Fibroblast of lung (primary cell): ENCODE results near the gene IER5L. TPM values are rescaled to one million over a fixed set of nuclear protein-coding genes. Genes with fewer than 3 reads are reported as not detected.
A peak's percentile ranks its signal among the peaks of the same experiment; 100 is the strongest.

Experiments
- DNase-seq, 2 donors: peaks; one replicate each; pipeline versions ENCODE4 v3.0.0 to v3.0.0-alpha.2; 2010; ENCODE audit warnings: low read depth in 2 of 2
- H2AFZ ChIP-seq: 2 replicates; pipeline ENCODE4 v1.5.1; 2012; ENCODE audit warnings: low read length, control low read depth, inconsistent platforms
- H3K27ac ChIP-seq: 2 replicates; pipeline ENCODE4 v1.5.1; 2011; ENCODE audit warnings: low read length, control low read depth; ENCODE audit not compliant: insufficient read depth
- H3K27me3 ChIP-seq: 2 replicates; pipeline ENCODE4 v1.5.1; 2011; ENCODE audit warnings: mild to moderate bottlenecking, low read length; ENCODE audit not compliant: control insufficient read depth, insufficient read depth
- H3K36me3 ChIP-seq: 2 replicates; pipeline ENCODE4 v1.5.1; 2011; ENCODE audit warnings: low read length; ENCODE audit not compliant: control insufficient read depth, insufficient read depth
- H3K4me1 ChIP-seq: 2 replicates; pipeline ENCODE4 v1.5.1; 2011; ENCODE audit warnings: low read length; ENCODE audit not compliant: control insufficient read depth, insufficient read depth; ENCODE audit errors: extremely low read depth
- H3K4me2 ChIP-seq: 2 replicates; pipeline ENCODE4 v1.5.1; 2011; ENCODE audit warnings: low read length, control low read depth; ENCODE audit not compliant: insufficient read depth; ENCODE audit errors: extremely low read depth
- H3K4me3 ChIP-seq, 4 experiments: fragments of 200-600 bp in 1 of 4; sonication (generic) in 1 of 4; replicated peaks in 1 of 4; 2 replicates each; pipeline ENCODE4 v1.5.1; 2011 to 2016; ENCODE audit warnings: low read length in 4 of 4, low read depth in 3 of 4, mild to moderate bottlenecking in 3 of 4, control low read depth in 2 of 4, inconsistent platforms in 1 of 4, mixed read lengths in 1 of 4; ENCODE audit not compliant: insufficient read depth in 1 of 4; ENCODE audit errors: control extremely low read depth in 1 of 4
- H3K79me2 ChIP-seq: 2 replicates; pipeline ENCODE4 v1.5.1; 2012; ENCODE audit warnings: mild to moderate bottlenecking, low read length, inconsistent platforms; ENCODE audit not compliant: control insufficient read depth, insufficient read depth
- H3K9ac ChIP-seq: 2 replicates; pipeline ENCODE4 v1.5.1; 2011; ENCODE audit warnings: mild to moderate bottlenecking, low read length, control low read depth; ENCODE audit not compliant: insufficient read depth
- H3K9me3 ChIP-seq: 2 replicates; pipeline ENCODE4 v1.5.1; 2012; ENCODE audit warnings: low read depth, low read length; ENCODE audit not compliant: control insufficient read depth, insufficient read depth
- H4K20me1 ChIP-seq: 2 replicates; pipeline ENCODE4 v1.5.1; 2011; ENCODE audit warnings: low read length; ENCODE audit not compliant: control insufficient read depth, insufficient read depth; ENCODE audit errors: extremely low read depth
- EZH2 ChIP-seq: IDR thresholded peaks from 2 replicates; pipeline ENCODE4 v1.5.1; 2012; ENCODE audit warnings: low read length, control low read depth, mild to moderate bottlenecking; ENCODE audit errors: missing control alignments
- polyA plus RNA-seq, 2 donors: library from polyadenylated mRNA; depleted of rRNA in 1 of 2; stranded (reverse) in 1 of 2; unstranded in 1 of 2; fragments of >200 nt; gene quantifications; 2 replicates each; pipeline ENCODE4 v1.2.1, GENCODE V29; 2011 to 2012; ENCODE audit warnings: missing spikeins in 1 of 2
- total RNA-seq: library from RNA; depleted of rRNA; stranded (reverse); fragments of >200 nt; gene quantifications from 2 replicates; pipeline ENCODE4 v1.2.1, GENCODE V29; 2014
- TF ChIP-seq, protein P1 (sequence below), 2 donors: IDR thresholded peaks in 1 of 2; conservative IDR thresholded peaks in 1 of 2; 1 replicate in 1 of 2; 2 replicates in 1 of 2; pipeline ENCODE4 v1.5.1; 2011 to 2012; ENCODE audit warnings: low read length in 2 of 2, control low read depth in 1 of 2, inconsistent platforms in 1 of 2, low read depth in 1 of 2, mild to moderate bottlenecking in 1 of 2

The IER5L gene
- total and polyA plus RNA-seq, 2 donors (not counting 1 experiment from before 2014, with no cell fraction given), result 9.2 to 71.5 TPM

GRCh38 chr9:129162497-129163197, 15.4 kb downstream of the IER5L start:
- Histone ChIP-seq H2AFZ (no peak overlapping the region), H3K9ac (no peak overlapping the region), H3K36me3 (no peaks in the 10 kb centered on the region), H3K79me2 (no peaks in the 10 kb centered on the region), H3K4me1 (peaks cover 20% of the 10 kb centered on the region), H3K9me3 (no peaks in the 10 kb centered on the region), H3K27ac (no peak overlapping the region), H3K4me3 (no peak overlapping the region), H3K4me2 (no peak overlapping the region), H3K27me3 (no peaks in the 10 kb centered on the region), H4K20me1 (no peaks in the 10 kb centered on the region)
- no peak for DNase-seq
- TF ChIP-seq EZH2, result no peak
- TF ChIP-seq, protein P1, sequence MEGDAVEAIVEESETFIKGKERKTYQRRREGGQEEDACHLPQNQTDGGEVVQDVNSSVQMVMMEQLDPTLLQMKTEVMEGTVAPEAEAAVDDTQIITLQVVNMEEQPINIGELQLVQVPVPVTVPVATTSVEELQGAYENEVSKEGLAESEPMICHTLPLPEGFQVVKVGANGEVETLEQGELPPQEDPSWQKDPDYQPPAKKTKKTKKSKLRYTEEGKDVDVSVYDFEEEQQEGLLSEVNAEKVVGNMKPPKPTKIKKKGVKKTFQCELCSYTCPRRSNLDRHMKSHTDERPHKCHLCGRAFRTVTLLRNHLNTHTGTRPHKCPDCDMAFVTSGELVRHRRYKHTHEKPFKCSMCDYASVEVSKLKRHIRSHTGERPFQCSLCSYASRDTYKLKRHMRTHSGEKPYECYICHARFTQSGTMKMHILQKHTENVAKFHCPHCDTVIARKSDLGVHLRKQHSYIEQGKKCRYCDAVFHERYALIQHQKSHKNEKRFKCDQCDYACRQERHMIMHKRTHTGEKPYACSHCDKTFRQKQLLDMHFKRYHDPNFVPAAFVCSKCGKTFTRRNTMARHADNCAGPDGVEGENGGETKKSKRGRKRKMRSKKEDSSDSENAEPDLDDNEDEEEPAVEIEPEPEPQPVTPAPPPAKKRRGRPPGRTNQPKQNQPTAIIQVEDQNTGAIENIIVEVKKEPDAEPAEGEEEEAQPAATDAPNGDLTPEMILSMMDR (conservative IDR thresholded peaks at IDR 0.05 in 1 of 2, IDR thresholded peaks at IDR 0.05 in 1 of 2; ENCODE audit: low read depth in 1 of 2, low read length in 2 of 2), result no peak

GRCh38 chr9:129161534-129161837, 16.6 kb downstream of the IER5L start:
- Histone ChIP-seq H3K36me3 (no peaks in the 10 kb centered on the region), H3K27ac (no peak overlapping the region), H3K9me3 (no peaks in the 10 kb centered on the region), H3K4me2 (no peak overlapping the region), H4K20me1 (no peaks in the 10 kb centered on the region), H3K27me3 (no peaks in the 10 kb centered on the region), H3K4me1 (peaks cover 10% of the 10 kb centered on the region), H2AFZ (no peak overlapping the region), H3K9ac (no peak overlapping the region), H3K4me3 (no peak overlapping the region), H3K79me2 (no peaks in the 10 kb centered on the region)
- DNase-seq, result no peak
- no peak for TF ChIP-seq EZH2
- TF ChIP-seq, protein P1 (conservative IDR thresholded peaks at IDR 0.05 in 1 of 2, IDR thresholded peaks at IDR 0.05 in 1 of 2; ENCODE audit: low read depth in 1 of 2, low read length in 2 of 2), result no peak

- Histone ChIP-seq H2AFZ (no peak overlapping the region), H3K9me3 (no peaks in the 10 kb centered on the region)
Measured at GRCh38 chr9:129160712-129161533, 17.1 kb downstream of the IER5L start.

More at GRCh38 chr9:129160712-129161533, 17.1 kb downstream of the IER5L start:
- H3K27me3 ChIP-seq, result no peaks in the 10 kb centered on the region
- H3K36me3 ChIP-seq, result no peaks in the 10 kb centered on the region
- no peak overlapping the region for H3K4me3 ChIP-seq
- H3K79me2 ChIP-seq, result no peaks in the 10 kb centered on the region
- H4K20me1 ChIP-seq, result no peaks in the 10 kb centered on the region
- TF ChIP-seq, protein P1 (conservative IDR thresholded peaks at IDR 0.05 in 1 of 2, IDR thresholded peaks at IDR 0.05 in 1 of 2; ENCODE audit: low read depth in 1 of 2, low read length in 2 of 2), result no peak
- TF ChIP-seq EZH2, result no peak
- peak; percentile 77 to 78 for DNase-seq
- H3K4me1 ChIP-seq, result peaks cover 10% of the 10 kb centered on the region
- H3K4me2 ChIP-seq, result no peak overlapping the region
- no peak overlapping the region for H3K27ac ChIP-seq
- no peak overlapping the region for H3K9ac ChIP-seq
